Measurements from ENCODE around the gene PAAF1.

Gene PAAF1

DNA sequence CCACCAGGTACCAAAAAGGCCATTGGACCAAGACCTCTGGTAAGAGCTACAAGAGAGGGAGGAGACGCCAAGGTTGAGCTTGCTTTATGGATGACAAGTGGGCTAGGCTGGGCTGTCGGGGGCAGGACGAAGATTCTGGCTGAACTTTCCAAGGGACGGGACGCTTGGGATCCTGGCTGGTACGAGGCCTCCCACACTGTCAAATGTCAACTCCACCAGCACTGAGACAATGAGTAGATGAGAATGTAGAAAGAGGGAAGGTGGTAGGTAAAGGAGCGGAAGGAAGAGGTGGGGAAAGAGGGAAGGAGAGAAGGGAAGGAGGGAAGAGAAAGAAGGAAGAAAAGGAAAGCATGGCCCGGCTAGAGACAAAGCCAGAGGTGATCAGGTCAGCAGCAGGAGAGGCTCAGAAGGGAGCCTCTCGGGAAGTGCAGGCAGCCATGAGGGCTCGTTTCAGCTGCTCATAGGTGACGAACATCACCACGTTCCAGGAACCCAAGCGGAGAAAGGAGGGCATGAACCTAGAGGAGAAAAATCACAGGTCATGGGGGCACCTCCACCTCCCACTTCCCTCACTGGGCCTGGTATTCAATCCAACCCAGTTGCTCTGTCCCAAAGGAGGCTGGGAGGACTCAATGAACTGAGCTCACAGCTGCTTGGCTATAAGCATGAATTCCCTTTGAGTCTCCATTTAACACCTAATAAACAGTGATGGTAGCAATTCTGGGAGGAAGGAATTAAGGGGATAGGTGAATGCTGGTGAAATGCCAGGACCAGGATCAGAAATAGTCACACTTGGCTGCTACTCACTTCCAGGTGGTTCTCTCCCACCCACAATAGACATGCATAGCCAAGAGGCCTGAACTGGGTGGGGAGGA, 98.0 kb downstream of the PAAF1 start:
- no peak for DNase-seq

DNA sequence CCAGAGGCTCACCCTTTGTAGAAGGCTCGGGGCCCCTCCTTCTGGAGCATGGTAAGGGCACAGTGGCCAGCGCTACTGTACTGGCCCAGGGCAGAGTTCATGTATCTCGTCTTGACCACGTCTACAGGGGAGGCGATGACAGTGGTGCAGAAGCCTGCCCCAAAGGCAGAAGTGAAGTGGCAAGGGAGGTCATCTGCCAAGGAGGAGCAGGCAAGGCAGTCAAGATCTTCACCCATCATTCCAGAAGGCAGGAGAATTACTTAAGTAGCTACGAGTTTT, 98.6 kb downstream of the PAAF1 start:
- DNase-seq = no peak

DNA sequence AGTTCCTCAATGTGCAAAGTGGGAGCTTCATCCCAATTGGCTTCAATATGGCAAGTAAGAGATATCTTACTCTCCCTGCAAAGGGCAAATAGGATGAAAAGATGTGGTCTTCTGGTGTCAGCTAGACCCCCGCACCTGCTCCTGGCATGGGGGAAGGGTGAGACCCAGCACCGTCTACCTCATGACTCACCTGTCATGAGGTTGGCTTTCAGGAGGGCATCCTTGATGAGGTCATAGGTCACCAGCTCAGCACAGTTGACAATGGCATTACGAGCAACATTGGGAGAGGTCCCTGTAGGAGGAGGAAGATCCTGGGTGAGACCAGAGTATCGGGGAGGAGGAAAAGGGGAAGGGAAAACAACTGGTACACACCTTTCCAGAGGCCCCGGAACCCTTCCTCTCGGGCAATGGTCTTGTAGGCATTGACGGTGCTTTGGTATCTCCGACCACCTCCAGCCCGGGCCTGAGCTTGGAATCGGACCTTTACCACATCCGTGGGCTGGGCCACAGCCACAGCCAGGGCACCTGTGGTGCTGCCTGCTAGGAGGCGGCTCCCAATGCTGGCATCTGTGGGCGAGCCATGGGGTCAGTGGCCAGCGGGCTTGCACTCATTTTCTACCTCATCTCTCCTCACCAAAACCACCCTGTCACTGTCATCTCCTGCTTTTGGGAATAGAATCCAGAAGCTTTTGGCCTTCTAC, 99.8 kb downstream of the PAAF1 start:
- DNase-seq = no peak

GRCh38 chr11:73977856-73978519, 101.2 kb downstream of the PAAF1 start:
- DNase-seq = no peak

DNA sequence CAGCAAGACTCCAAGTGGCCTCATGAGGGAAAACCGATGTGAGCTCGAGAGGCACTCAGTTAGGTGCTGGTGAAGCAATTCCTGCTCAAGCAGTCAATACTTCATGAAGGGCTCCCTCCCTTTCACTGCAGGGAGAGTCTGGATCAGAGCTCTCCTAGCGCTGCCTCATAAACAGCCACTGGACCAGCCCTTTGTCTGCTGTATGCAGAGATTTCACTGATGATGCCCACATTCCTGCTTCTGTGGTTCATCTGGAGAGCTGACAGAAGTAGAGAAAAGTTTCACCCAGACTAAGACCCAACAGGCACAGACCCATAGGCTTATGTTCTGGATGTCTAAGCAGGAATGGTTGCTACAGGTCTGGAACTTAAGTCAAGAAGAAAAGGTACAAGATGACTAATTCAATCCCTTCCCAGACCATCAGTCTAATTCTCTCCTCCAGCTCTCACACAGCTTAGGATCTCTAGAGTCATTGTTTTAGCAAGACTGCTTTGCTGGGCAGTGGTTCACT, 101.8 kb downstream of the PAAF1 start:
- no peak for DNase-seq

- DNase-seq = no peak
Observed at GRCh38 chr11:73980001-73980961, 103.5 kb downstream of the PAAF1 start.

Measured in fibroblast of upper back skin (primary cell).